GM12891 (cell line): Measurements from ENCODE around the gene ST6GALNAC3.

Source experiments
- PAX5 ChIP-seq: IDR thresholded peaks from 2 replicates; pipeline ENCODE4 v1.6.1; 2011; ENCODE audit warnings: low read length, moderate library complexity, mild to moderate bottlenecking; ENCODE audit not compliant: insufficient read depth, severe bottlenecking
- POLR2A ChIP-seq: IDR thresholded peaks from 2 replicates; pipeline ENCODE4 v1.6.1; 2011; ENCODE audit warnings: low read depth, low read length, control low read depth
- POLR2AphosphoS5 ChIP-seq: IDR thresholded peaks from 2 replicates; pipeline ENCODE4 v1.6.1; 2011; ENCODE audit warnings: low read depth, low read length, control low read depth
- POU2F2 ChIP-seq: IDR thresholded peaks from 2 replicates; pipeline ENCODE4 v1.6.1; 2011; ENCODE audit warnings: low read depth, mild to moderate bottlenecking, control low read depth, low read length, moderate library complexity
- SPI1 ChIP-seq: IDR thresholded peaks from 2 replicates; pipeline ENCODE4 v1.6.1; 2011; ENCODE audit warnings: low read depth, low read length, control low read depth
- TAF1 ChIP-seq: IDR thresholded peaks from 2 replicates; pipeline ENCODE4 v1.6.1; 2011; ENCODE audit warnings: low read depth, low read length, control low read depth

DNA sequence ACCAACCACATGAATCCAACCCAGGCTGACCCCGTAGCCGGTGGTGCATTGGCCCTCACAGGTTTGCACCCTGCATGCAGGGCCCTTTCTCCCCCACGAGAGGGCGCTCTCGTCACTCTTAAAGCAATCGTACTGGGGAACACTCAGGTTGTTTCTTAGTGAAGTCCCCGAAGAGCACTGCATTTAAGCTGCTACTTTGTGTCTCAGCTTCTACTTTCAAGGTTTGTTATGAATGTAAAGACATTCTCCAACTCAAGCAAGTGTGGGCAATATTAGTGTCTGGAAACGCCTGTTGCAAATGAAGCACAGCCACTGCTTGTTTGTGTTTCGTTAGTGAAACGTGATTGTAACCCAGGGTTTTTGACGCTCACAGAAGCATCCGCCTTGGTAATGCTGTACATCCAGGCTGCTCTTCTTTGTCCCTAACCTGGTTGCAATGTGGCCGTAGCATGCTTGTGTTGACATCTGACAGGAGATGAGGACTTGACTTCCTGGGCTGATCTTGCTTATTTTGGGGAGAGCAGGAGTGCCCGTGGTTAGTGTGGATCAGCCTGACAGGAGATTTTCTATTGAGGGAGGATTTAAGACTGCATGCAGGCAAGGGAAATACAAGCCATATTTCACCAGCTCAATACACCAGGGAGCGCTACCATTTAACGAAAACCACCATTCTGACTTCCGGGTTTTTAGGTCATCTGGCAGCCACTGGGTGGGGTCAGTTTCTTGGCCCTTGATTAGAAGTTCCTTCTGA lies 79.8 kb downstream of the ST6GALNAC3 start:
- no peak for TF ChIP-seq POLR2A
- TF ChIP-seq POLR2AphosphoS5, result no peak
- TF ChIP-seq SPI1, result no peak
- TF ChIP-seq TAF1, result no peak
- no peak for TF ChIP-seq PAX5
- no peak for TF ChIP-seq POU2F2
